ENCODE results near the gene ZBTB20.

DNA sequence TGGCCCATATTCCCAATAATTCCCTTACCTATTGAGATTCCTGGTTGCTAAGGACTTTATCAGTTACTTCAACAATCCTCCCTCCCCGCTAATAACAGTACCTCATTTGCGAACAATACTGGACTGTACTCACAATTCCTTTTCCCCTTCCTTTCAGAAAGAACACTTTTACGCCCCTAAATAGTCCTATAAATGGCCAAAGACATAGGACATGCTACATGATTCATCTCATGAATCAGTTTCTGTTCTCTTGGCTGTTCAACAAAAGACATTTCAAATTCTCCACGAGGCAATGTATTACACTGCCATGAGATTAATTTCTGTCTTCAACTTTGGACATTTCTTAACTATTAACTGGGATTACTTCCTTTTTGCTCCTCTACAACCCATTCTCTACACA, 588.8 kb downstream of the ZBTB20 start:
- TF ChIP-seq CTCF (IDR thresholded peaks at IDR 0.05; ENCODE audit: insufficient read depth, low read length, poor library complexity, severe bottlenecking) (no peak), EZH2phosphoT487 (conservative IDR thresholded peaks at IDR 0.05; ENCODE audit: low read length) (no peak)

Measured in SU-DHL-6 (cell line).